Erythroblast (primary cell): ENCODE results near the gene NCKAP5.

Source experiments
- GATA1 ChIP-seq: IDR thresholded peaks from 2 replicates; pipeline ENCODE4 v1.6.1; 2011; ENCODE audit warnings: low read depth, mild to moderate bottlenecking, control low read depth, low read length, moderate library complexity
- POLR2A ChIP-seq: IDR thresholded peaks from 2 replicates; pipeline ENCODE4 v1.6.1; 2011; ENCODE audit warnings: mild to moderate bottlenecking, low read length

DNA sequence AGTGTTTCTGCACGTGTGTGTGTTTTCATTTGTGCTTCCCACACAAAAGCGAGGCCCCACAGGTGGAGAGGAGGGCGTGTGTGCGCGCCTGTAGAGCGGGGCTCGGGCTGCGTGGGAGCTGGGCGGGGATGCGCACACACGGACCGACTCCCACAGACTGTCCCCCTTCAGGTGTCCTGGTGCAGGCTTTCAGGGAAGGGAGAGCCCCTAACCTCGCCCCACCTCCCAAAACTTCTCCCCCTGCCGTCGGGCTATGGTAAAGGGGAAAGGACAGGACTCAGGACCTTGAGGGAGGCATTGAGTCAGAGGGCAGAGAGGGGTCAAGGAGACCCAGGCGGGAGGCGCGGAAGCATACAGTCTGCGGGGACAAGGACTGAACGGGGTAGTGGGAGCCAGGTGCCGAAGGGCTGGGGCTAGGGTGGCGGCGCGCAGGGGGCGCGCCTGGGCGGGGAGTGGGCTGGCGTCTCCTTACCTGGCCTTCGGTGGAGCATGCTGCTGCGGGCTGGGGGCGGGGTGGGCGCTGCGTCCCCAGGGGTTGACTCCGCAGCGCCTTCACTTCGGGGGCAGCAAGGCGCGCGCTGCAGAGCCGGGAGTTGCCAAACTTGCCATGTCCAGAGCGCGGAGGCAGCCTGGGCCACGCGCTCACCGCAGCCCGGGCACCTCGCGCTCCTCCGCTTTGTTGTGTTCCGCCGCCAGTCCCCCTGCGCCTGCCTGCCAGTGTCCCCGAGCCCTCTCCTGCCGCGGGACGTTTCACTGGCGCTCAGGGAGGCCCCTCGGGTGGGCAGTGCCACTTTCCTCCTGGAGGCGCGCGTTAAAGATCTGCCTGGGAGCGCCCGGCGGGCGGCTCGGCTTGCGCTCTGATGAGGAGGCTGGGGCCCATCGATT, 302.0 kb downstream of the NCKAP5 start:
- TF ChIP-seq POLR2A = no peak
- no peak for TF ChIP-seq GATA1
